Bronchial epithelial cell (primary cell): Measurements from ENCODE around the gene TNRC6C. TPM values are rescaled to one million over a fixed set of nuclear protein-coding genes. Genes with fewer than 3 reads are reported as not detected.
A peak's percentile ranks its signal among the peaks of the same experiment; 100 is the strongest.

Experiments used
- DNase-seq: peaks from one replicate; pipeline ENCODE4 v3.0.0-alpha.2; 2010; ENCODE audit warnings: low read depth
- FAIRE-seq: peaks from 2 replicates; lab custom pipeline; 2011; peaks lifted over from hg19 to GRCh38; lab: Jason Lieb, UNC
- H3K27me3 ChIP-seq: 2 replicates; pipeline ENCODE4 v1.5.1; 2011; ENCODE audit warnings: low read length; ENCODE audit not compliant: control insufficient read depth, insufficient read depth
- H3K36me3 ChIP-seq: 2 replicates; pipeline ENCODE4 v1.5.1; 2011; ENCODE audit warnings: low read length; ENCODE audit not compliant: control insufficient read depth, insufficient read depth
- H3K4me3 ChIP-seq: 2 replicates; pipeline ENCODE4 v1.5.1; 2011; ENCODE audit warnings: mild to moderate bottlenecking, low read depth, low read length, control low read depth
- total RNA-seq: library from RNA; depleted of rRNA; stranded (reverse); fragments of >200 nt; gene quantifications from 2 replicates; pipeline ENCODE4 v1.2.1, GENCODE V29; 2014
- TF ChIP-seq, protein P1 (sequence below): IDR thresholded peaks from 2 replicates; pipeline ENCODE4 v1.5.1; 2011; ENCODE audit warnings: mild to moderate bottlenecking, moderate library complexity, low read length, control low read depth, inconsistent platforms; ENCODE audit not compliant: insufficient read depth, severe bottlenecking

The TNRC6C gene
- total RNA-seq, 1 donor from 2014 or later = 0.79 TPM

GRCh38 chr17:78107457-78107856 lies 149.0 kb downstream of the TNRC6C start:
- H3K27me3 ChIP-seq = no peaks in the 10 kb centered on the region
- FAIRE-seq (no peak), DNase-seq (peak; percentile 15)
- no peak overlapping the region for H3K4me3 ChIP-seq
- H3K36me3 ChIP-seq = no peaks in the 10 kb centered on the region
- TF ChIP-seq, protein P1, sequence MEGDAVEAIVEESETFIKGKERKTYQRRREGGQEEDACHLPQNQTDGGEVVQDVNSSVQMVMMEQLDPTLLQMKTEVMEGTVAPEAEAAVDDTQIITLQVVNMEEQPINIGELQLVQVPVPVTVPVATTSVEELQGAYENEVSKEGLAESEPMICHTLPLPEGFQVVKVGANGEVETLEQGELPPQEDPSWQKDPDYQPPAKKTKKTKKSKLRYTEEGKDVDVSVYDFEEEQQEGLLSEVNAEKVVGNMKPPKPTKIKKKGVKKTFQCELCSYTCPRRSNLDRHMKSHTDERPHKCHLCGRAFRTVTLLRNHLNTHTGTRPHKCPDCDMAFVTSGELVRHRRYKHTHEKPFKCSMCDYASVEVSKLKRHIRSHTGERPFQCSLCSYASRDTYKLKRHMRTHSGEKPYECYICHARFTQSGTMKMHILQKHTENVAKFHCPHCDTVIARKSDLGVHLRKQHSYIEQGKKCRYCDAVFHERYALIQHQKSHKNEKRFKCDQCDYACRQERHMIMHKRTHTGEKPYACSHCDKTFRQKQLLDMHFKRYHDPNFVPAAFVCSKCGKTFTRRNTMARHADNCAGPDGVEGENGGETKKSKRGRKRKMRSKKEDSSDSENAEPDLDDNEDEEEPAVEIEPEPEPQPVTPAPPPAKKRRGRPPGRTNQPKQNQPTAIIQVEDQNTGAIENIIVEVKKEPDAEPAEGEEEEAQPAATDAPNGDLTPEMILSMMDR = no peak

- FAIRE-seq = no peak
- no peaks in the 10 kb centered on the region for H3K36me3 ChIP-seq
- H3K27me3 ChIP-seq = no peaks in the 10 kb centered on the region
- TF ChIP-seq, protein P1 = no peak
- DNase-seq = no peak
- H3K4me3 ChIP-seq = no peak overlapping the region
Measured at GRCh38 chr17:78107976-78108725, 149.6 kb downstream of the TNRC6C start.

- TF ChIP-seq, protein P1 = no peak
- Histone ChIP-seq H3K27me3 (no peaks in the 10 kb centered on the region), H3K4me3 (no peak overlapping the region), H3K36me3 (no peaks in the 10 kb centered on the region)
- FAIRE-seq (no peak), DNase-seq (no peak)
Measured at GRCh38 chr17:78108726-78109488, 150.4 kb downstream of the TNRC6C start.

- H3K36me3 ChIP-seq = no peaks in the 10 kb centered on the region
- H3K27me3 ChIP-seq = no peaks in the 10 kb centered on the region
- FAIRE-seq (no peak), DNase-seq (no peak)
- H3K4me3 ChIP-seq = no peak overlapping the region
- TF ChIP-seq, protein P1 = no peak
Measured at GRCh38 chr17:78109489-78109761, 150.9 kb downstream of the TNRC6C start.

GRCh38 chr17:78110363-78111015 lies 152.0 kb downstream of the TNRC6C start:
- TF ChIP-seq, protein P1 = no peak

More at GRCh38 chr17:78110363-78111015, 152.0 kb downstream of the TNRC6C start:
- FAIRE-seq (no peak), DNase-seq (no peak)
- Histone ChIP-seq H3K27me3 (no peaks in the 10 kb centered on the region), H3K36me3 (no peaks in the 10 kb centered on the region), H3K4me3 (no peak overlapping the region)
